NCI-H2196 (cell line): Measurements from ENCODE around the gene CLEC3A.
"Not testable (repeated sequence)": the region's sequence is repeated elsewhere in the genome, so short reads cannot be mapped to it uniquely, and the experiment has no call there.

Experiments used
- DNase-seq: peaks from one replicate; lab custom pipeline; 2025; ENCODE audit not compliant: unreplicated experiment; lab: John Stamatoyannopoulos, UW

CLEC3A gene, protein sequence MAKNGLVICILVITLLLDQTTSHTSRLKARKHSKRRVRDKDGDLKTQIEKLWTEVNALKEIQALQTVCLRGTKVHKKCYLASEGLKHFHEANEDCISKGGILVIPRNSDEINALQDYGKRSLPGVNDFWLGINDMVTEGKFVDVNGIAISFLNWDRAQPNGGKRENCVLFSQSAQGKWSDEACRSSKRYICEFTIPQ

DNA sequence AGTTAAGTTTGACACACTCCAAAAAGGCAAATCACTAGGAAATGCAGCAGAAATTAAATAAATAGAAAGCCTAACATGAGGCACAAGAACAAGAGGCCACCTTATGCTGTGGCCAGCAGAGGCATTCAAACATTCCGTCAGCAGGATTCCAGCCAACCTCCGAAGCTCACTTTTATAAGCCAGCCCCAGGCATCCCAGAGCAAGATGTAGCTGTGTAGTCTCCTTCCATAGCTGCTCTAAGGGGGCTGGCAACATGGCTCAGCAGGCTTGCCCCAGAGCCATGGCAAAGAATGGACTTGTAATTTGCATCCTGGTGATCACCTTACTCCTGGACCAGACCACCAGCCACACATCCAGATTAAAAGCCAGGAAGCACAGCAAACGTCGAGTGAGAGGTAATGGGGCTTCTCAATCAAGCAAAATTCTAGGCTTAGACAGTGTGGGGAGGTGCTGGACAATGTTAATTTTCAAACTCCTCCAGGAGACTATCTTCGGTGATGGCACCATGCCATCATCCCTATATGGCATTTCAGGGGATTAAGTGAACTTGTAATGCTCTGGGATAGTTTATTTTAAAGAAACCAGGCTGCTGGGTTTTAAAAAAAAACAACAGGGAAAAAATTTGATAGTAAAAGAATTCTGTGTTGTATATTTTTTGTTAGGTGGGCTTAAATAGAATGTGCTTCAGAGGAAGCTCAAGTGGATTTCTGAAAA is at the start of gene CLEC3A:
TSS of gene CLEC3A (plus strand) at position 202 of the 714 bp plus-strand sequence. CDS start at position 281, 79 bp downstream.
- DNase-seq: no peak

DNA sequence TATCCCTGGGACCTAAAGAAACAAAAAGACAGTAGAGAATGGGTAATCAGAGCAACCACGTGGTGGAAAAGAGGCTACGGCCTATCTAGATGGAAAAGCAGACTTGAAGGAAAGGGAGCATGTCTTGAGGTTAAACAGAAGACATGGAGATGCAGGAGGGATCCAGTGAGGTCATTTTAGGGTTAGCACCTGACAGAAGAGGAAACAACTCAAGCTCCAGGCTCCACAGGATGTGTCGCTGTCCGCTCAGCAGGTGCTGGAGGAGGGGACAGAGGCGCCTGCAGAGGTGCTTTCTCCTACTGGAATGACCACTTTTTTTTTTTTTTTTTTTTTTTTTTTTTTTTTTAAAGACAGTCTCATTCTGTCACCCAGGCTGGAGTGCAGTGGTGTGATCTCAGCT is 47.5 kb upstream of the CLEC3A start:
- no peak for DNase-seq

DNA sequence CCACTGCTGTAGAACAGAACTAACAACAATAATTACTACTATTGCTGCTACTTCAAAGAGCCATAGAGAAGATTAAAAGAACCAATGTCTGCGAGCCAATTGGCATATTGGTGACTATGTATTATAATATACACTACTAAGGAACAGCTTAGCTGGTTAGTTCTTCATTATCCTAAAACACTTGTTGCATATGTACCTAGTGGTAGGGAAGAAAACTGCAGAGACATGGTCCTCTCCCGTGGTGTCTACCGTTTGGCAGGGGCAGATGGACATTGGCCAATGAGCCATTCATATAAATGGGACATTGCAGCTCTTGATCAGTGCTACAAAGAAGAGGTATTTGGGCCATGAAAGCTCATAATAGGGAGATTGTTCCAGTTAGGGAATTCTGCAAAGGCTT is 46.4 kb upstream of the CLEC3A start:
- no peak for DNase-seq

DNA sequence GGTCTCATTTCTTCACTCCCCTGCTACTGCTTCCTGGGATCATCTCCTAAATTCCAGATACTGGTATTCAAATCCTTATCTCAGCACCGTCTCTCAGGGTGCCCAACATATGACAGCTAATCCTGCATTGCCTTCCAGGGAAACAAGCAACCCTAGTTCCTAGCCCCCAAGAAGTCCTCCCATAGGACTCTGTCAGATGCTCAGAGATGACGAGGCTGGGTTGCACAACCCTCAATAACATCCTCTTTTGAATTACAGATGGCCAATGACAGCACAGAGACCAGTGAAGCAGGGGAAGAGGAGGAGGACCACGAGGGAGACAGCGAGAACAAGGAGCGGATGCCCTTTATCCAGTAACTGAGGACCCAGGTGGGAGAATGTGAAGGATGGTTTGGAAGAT is 45.0 kb upstream of the CLEC3A start:
- no peak for DNase-seq

DNA sequence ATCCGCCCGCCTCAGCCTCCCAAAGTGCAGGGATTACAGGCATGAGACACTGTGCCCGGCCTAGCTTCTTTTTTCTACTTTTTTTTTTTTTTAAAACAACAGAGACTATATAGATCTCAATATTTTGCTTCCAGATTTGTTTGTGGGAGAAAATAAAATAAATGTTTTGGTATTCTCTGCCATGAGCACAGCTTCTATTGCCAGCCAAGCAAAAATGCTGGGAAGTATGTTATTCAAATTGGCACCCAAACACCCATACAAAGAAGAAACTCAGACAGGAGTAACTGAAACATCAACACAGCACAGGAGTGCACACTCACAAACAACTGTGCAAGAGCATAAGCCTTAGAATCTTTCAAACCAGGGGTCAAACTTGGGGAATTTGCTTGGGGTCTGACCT is 37.2 kb upstream of the CLEC3A start:
- DNase-seq: no peak

DNA sequence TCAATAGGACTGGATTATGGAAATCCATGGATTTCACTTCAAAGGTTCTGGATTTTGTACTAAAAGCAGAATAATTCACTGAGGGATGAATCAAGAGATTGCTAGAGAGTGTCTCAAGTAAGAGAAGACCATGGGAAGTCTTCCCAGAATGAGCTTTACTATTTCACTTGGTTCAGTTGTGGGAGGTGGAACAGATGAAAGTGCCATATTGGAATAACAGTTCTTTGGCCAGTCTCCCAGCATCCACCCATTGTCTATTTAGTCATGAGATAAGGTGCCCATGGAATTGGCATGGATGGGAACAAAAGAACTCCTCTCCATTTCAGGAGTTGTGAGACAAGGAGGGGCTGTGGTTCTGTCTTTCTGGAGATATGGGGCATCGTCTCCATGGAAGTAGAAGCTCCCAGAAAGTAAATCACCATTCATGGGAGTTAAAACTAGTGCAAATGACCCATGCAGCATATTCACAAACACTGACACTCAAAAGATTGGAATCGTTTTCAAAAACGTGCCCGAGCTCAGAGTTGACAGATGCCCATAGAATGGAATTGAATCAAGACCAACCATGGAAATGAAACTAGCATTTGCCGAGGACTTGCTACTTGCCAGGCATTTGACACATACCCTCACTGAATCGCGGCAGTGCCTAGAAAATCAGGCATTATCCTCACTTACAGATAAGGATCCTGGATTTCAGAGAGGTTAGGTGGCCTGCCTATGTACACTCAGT is 36.2 kb upstream of the CLEC3A start:
- no peak for DNase-seq

DNA sequence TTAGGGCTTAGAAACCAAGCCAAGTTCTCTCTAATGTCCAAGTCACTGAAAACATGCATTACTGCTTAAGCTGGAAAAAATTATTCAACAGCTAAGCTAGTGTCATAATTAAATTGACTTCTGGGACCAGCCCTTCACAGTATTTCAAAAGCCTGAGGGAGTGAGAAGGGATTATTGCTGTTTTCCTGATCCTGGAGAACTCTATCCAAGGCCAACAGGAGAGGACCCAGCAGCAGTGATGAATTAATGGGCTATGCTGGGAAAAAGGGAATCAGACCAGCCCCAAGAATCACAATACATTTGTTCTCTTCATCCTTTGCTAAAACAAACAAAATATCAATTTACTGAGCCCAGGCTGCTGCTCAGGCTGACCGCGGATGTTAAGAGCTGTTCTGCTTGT is 34.5 kb upstream of the CLEC3A start:
- no peak for DNase-seq

DNA sequence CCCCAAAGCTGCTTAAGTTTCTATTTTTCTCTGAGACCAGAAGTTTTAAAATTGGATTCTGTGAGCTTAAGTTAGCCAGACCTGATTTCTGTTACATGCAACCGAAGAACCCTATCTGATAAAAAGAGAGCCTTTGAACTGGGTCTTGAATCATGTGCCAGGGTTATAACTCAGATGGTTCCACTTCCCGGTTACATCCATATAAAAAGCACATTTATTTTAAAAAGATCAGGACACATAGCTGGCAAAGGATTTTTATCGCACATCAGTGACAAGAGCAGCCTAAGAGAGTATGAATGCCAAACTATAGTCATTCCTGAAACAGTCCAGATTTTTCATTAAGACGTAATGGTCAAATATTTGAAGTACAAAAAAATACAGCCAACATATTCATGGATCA is 32.5 kb upstream of the CLEC3A start:
- DNase-seq: no peak

DNA sequence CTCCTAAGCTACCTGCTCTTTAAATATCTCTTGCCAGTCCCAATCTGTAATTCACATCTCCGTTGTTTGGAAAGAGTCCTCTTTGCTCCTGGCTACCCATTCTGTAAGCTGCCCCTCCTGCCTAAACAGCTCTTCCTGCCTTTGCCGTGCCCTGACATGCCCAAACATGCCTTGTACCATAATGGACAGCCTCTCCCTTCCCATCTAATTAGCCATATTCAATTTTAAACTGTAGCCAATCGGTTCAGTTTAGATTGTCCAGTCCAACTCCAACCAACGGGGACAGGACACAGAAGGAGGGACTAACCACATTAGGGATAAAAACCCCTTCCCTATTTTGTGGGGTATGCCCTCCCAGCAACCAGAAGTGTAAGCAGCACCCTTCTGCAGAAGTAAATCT is 30.6 kb upstream of the CLEC3A start:
- DNase-seq: no peak

DNA sequence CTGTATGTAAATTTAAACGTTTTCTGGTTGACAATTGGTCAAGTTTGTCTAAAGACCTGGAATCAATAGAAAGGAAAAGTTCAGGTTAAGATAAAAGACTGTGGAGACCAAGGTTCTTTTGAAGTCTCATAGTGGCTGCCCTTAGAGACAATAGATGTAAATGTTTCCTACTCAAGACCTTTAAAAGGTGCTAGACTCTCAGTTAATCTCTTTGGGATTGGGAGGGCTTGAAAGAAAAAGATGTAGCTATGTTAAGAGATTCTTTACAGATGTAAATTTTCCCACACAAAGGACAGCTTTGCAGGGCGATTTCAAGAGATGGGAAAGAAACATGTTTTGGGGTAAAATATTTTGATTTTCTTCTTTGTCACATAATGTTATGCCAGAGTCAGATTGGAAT is 30.0 kb upstream of the CLEC3A start:
- not testable (repeated sequence) for DNase-seq

DNA sequence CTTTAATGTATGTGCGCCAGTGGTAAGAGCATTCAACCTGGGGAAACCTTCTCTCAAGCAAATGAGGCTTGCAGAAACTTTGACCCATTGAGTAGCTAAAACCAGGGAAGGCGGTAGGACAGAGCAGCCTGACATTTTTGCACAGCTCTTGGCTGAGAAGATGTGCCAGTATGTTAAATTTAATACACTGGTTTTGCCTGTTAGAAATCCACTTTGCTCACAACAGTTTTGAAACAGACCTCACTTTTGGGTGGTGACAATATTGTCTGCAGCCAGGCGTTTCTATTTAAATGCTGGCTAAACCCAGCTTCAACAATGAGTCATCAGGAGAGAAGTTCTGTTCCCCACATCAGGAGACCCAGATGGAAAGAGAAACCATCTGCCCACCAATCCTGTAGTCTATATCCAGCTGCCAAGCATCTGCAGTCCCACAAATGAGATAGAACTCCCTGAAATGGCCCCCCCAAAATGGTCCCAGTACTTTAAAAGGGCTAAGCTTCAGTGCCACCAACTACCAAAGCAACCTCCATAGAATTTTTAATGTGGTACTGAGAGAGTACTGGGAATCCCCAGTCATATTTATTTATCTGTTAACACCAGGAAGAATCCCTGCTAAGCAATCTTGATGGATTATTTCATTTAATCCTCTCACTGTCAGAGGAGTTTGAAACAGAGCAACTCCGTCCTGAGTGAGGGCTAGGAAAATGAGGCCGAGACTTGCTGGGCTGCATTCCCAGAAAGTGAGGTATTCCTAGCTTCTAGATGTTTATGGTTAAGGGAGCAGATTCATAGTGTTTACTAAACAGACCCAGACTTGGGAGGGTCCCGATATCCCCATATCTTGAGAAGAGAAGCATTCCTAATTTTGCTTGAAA is 29.0 kb upstream of the CLEC3A start:
- DNase-seq: no peak

DNA sequence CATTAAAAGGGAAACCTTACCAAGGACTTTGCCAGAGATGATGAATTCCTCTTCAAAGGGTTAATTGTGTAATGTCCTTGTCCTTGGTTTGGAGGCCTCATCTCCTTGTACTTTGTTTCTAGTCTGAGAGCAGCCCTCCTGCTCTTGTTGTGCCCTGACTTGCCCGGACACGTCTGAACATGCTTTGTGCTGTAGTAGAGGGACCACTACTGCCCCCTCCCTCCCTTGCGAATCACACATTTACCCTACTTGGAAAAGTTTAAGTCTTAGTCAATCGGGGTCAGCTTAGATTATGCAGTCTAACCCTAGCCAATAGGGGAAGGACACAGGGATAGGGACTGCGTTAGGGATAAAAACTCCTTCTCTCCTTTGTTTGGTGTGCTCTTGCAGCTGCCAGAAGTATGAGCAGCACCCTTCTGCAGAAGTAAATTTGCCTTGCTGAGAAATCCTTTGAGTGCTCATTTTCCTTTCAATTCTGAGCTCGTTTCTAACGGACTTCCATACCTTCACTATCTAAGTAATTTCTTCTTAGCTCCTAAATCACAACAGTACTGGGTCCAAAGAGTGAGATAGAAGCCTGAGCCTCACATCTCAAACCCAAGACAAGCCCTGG is 26.4 kb upstream of the CLEC3A start:
- DNase-seq: no peak

DNA sequence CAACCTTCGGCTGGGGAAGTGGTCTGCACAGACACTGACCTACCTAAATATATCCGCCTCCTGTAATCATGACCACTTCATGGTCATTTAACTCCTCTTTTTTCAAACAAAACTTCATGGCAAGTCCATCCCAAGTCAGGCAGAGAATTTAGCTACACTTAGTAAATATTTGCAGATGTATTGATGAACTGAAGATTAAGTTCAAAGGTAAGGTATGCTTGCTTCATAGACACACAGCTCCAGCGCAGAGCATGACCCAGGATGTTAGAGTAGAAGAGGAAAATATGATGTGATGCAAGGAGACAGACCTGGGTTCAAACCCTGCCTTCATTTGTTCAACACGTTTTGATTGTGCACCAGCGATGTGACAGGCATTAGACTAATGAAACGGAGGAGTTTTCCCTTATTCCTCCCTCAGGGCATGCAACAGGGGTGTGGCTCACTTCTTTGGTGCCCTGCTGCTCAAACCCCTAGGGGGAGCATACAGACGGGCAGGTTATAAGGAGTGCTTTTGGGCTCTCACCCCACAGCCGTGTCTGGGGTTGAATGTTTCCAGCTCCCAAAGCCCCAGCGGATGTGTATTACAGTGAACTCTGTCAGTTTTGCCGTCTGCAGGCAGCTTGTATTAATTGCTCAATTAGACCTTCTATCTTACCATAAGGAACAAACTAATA is 23.9 kb upstream of the CLEC3A start:
- DNase-seq: no peak

DNA sequence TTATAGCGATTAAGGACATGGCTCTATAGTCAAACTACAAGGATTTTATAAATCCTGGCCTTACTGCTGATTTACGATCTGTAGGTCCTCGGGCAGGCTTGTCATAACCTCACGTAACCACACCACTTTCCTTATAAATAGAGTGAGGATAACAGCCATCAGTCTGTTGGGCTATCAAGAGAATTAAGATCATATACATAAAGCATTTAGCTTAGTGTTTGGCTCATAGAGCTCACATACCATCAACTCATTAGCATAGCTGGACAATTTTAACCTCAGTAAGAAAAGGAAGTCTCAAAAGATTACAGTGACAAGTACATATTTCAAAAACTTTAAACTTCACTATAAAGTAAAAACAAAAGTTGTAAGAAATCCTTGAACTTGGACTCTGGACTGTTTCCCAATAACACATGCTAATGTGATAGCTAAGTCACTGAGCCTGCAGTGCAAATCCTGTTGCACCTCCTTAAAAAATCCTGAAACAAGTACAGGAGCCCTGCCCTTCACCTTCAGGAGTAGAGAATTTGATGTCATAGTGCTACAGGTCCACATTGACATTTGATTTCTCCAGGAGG is 20.8 kb upstream of the CLEC3A start:
- no peak for DNase-seq

DNA sequence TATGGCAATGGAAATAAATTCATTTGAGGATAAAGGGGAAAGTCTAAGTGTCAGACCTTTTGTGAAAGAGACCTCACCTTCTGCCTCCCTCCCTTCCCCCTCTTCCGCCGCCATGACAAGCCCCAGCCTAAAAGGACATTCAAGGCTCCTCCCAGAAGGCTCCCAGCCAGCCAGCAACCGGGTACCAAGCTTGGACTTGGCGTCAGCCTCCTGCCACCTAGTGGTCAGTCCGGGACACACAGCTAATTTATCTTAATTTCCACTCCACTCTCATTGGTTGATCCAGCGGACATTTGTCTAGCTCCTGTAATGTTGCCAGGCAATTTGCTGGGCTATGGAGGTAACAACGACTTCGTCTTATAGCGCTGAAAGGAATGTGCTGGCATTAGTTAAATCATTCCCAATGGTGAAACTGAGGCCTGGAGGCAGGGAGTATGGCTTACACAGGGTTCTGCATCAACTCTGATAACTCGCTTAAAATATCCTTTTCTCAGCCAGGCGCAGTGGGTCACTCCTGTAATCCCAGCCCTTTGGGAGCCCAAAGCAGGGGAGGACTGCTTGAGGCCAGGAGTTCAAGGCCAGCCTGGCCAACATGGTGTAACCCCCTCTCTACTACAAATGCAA is 19.3 kb upstream of the CLEC3A start:
- peak; percentile 78 for DNase-seq

DNA sequence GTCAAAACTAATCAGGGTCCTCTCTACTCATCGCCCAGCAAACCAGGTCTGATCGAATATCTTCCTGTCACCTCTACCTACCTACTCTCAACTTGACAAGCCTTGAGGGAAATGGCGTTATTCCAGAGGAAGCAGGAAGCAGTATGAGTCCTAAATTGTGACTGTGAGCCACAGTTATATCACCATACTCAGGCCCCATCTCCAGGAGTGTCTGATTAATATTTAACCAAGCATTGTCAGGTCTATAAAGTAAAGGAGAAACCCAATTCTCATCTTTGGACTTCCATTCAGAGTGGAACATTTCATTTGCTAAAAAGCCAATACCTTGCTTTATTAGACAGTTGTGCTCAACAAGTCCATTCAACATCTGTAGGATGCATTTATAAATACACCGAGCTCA is 17.8 kb upstream of the CLEC3A start:
- DNase-seq: no peak

DNA sequence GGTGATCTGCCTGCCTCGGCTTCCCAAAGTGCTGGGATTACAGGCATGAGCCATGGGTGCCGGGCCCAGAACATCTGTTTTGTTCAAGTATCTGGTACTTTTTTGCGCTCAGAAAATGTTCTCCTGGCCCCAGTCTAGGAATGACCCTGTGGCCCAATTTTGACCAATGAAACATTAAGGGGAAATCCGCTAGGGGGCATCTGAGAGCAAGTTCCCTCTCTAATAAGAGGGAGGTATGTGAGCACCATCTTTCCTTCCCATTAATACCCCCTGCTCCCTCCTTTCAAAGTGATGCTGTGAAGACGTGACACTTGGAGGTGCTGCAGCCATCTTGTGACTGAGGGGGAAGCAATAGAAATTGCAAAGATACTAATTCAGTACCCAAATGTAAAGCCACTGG is 16.5 kb upstream of the CLEC3A start:
- DNase-seq: peak; percentile 0

DNA sequence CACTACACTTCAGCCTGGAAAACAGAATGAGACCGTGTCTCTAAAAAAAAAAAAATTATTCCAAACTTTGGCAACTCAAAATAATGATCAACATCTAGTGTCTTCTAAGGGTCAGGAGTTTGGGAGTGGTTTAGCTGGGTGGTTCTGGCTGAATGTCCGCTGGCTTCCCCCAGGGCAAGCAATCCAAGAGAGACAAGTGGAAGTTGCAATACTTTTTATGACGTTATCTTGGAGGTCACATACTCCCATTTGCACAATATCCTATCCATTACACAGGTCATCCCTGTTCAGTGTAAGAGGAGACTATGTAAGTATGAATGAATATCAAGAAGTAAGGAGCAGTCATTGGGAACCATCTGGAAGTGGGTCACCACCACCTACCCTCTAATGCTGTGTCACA is 15.2 kb upstream of the CLEC3A start:
- DNase-seq: no peak

DNA sequence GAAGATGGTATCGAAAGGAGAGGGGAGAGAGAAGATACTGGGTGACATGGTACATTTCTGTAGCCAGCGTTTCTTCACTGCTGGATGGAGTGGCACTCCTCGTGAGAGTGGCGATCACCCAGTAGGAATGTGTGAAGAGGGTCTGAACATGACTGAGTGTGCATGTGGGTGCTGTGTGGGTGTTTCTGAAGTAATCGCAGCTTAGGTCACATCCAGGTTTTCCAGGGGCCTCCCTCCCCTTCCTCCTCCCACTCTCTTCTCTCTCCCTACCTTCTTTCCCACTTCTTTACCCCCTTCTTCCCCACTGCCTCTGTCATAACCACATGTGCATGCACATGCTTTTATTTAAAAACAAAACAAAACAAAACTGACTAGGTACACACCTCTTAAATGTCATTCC is 1.8 kb downstream of the CLEC3A start:
- no peak for DNase-seq

DNA sequence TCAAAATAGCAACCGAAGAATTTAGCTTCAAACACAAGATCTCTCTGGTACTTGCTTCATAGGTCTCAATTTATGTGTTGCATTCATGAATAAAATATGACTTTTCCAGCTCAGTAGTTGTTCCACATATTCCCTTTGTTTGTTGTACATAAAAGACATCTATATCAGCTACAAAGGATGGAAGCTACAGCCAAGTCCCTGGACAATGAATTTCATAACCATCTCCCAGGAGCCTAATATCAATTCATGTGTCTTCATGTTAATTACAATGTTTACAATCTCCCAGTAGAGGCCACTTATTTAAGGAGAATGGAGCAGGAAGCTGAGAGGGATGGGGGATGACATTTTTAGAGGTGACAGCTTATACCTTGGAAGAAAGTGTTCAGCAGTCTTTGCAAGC is 3.3 kb downstream of the CLEC3A start:
- no peak for DNase-seq
